Measurements from ENCODE around the gene RRBP1.

The RRBP1 gene

DNA sequence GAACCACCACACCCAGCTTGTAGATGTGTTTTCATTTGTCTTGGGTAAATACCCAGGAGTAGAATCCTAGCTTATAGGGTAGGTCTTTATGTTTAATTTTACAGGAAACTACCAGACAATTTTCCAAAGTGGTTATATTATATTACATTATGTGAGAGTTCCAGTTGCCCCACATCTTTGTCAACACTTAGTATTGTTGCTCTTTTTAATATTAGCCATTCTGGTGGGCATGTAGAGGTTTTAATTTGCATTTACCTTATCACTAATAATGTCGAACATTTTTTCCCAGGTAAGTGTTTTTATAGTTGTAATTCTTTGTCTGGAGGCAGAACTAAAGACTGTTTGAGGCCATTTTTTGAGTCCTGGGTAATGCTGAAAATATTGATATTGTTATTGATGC lies 14.2 kb upstream of the RRBP1 start:
- H3K4me3 ChIP-seq (ENCODE audit: control insufficient read depth, low read depth, low read length), result no peak overlapping the region
- TF ChIP-seq CTCF (conservative IDR thresholded peaks at IDR 0.05; ENCODE audit: control insufficient read depth, insufficient read depth, low read depth, low read length), result no peak

DNA sequence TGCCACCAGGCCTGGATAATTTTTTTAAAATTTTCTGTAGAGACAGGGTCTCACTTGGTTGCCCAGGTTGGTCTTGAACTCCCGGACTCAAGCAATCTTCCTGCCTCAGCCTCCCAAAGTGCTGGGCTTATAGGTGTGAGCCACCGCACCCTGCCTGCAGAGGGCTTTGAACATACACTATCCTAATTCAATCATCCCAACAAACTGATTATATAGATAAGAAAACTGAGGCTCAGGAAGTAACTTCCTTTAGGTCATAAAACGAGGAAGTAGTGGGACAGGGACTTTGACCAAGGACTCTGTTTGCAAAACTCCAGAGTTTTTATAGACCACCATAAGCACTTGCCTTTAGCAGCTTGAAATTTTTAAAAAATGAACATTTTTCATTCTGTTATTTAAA lies 12.7 kb upstream of the RRBP1 start:
- no peak for DNase-seq (ENCODE audit: low read depth)
- no peak overlapping the region for H3K4me3 ChIP-seq (ENCODE audit: control insufficient read depth, low read depth, low read length)
- no peak for TF ChIP-seq CTCF (conservative IDR thresholded peaks at IDR 0.05; ENCODE audit: control insufficient read depth, insufficient read depth, low read depth, low read length)

More for the DNA sequence above, 14.2 kb upstream of the RRBP1 start:
- DNase-seq (ENCODE audit: low read depth), result no peak

- H3K4me3 ChIP-seq (ENCODE audit: control insufficient read depth, low read depth, low read length), result no peak overlapping the region
- no peak for TF ChIP-seq CTCF (conservative IDR thresholded peaks at IDR 0.05; ENCODE audit: control insufficient read depth, insufficient read depth, low read depth, low read length)
- DNase-seq (ENCODE audit: low read depth), result no peak
Measured at GRCh38 chr20:17693444-17694001, 11.5 kb upstream of the RRBP1 start.

- H3K4me3 ChIP-seq (ENCODE audit: control insufficient read depth, low read depth, low read length), result no peak overlapping the region
- DNase-seq (ENCODE audit: low read depth), result no peak
- no peak for TF ChIP-seq CTCF (conservative IDR thresholded peaks at IDR 0.05; ENCODE audit: control insufficient read depth, insufficient read depth, low read depth, low read length)
Measured at GRCh38 chr20:17691758-17692157, 9.7 kb upstream of the RRBP1 start.

DNA sequence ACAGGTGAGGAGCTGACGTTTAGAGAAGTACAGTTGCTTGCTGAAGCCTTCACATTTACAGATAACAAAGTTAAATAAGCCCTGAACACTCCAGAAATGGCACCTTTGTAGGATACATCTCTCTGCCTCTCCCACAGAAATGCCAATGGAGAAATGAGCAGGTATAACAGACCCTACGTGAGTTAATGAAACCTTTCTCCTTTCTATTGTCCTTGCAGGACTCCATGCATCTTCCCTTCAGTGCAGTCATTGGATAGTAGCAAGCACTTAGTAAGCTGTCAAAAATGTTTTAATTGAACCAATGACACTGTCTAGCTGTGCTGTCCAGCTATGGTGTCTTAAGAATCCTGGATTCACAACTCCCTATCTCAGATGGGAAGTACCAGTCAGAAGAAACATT lies 8.1 kb upstream of the RRBP1 start:
- no peak for TF ChIP-seq CTCF (conservative IDR thresholded peaks at IDR 0.05; ENCODE audit: control insufficient read depth, insufficient read depth, low read depth, low read length)
- DNase-seq (ENCODE audit: low read depth), result no peak
- no peak overlapping the region for H3K4me3 ChIP-seq (ENCODE audit: control insufficient read depth, low read depth, low read length)

DNA sequence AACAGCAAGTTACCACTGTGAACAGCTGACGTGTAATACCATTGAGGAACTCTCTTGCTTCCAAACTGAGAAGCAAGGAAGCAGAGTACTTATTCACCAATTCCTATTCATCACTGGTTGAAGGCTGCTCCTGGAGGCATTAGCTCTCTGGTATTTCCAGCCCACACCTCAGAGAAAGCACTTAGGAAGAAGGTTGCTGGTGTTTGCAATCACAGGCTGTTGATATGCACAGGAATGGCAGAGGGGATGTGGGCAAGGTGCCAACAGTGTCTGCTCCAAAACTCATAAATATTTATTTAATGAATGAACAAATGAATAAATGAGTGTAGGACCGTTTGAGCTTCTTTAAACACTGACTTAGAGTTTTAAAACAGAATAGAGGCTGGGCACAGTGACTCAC lies 6.9 kb upstream of the RRBP1 start:
- no peak for TF ChIP-seq CTCF (conservative IDR thresholded peaks at IDR 0.05; ENCODE audit: control insufficient read depth, insufficient read depth, low read depth, low read length)
- no peak for DNase-seq (ENCODE audit: low read depth)
- no peak overlapping the region for H3K4me3 ChIP-seq (ENCODE audit: control insufficient read depth, low read depth, low read length)

GRCh38 chr20:17687800-17688199 lies 5.8 kb upstream of the RRBP1 start:
- DNase-seq (ENCODE audit: low read depth), result no peak
- no peak overlapping the region for H3K4me3 ChIP-seq (ENCODE audit: control insufficient read depth, low read depth, low read length)
- TF ChIP-seq CTCF (conservative IDR thresholded peaks at IDR 0.05; ENCODE audit: control insufficient read depth, insufficient read depth, low read depth, low read length), result no peak

All from fibroblast of mammary gland (primary cell).